Posterior vena cava (tissue), 2 donors: ENCODE measurements around the gene ARHGAP20. TPM values are rescaled to one million over a fixed set of nuclear protein-coding genes. Genes with fewer than 3 reads are reported as not detected.
"Not testable (repeated sequence)": the region's sequence is repeated elsewhere in the genome, so short reads cannot be mapped to it uniquely, and the experiment has no call there.

Experiments used
- DNase-seq: peaks from one replicate; pipeline ENCODE4 v3.0.0-alpha.2; 2020; ENCODE audit warnings: low spot score
- intact Hi-C, 2 donors: fragments of 100-400 bp; cut with DNase I; formaldehyde crosslinking; loops; one replicate each; pipeline versions ENCODE4 v1.14.1 to v1.14.2; 2022 to 2023
- total RNA-seq, 2 donors: library from RNA; stranded (reverse); fragmentation: NEBNext Ultra II Directional; extraction: Animal tissue kit (Norgen Biotek cat#: 25700); gene quantifications; one replicate each; pipeline ENCODE4 v1.2.1, GENCODE V29; 2021
- donor health status: DM: yes; HTN: yes; CAD: no.
- donor health status: DM: yes; HTN: yes; CAD: no.

ARHGAP20 gene
- total RNA-seq, 2 donors from 2014 or later = 8.6 TPM

DNA sequence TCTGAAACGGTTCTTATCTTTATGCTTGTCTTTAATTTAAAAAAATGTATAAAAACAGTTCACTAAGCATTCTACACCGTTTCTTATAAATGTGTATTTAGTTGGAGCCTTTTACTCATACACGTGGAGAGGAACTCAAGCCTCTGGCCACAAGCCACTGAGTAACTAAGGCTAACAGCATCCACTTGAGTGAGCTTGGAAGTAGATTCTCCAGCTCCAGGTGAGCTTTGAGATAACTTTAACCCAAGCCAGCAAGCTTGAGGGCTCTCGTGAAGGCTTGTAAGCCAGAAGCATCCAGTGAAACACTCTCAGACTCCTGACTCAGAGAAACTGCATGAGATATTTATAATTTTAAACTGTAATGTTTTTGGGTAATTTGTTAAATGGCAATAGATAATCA is 82.6 kb downstream of the ARHGAP20 start:
- intact Hi-C loops = no loop called here

DNA sequence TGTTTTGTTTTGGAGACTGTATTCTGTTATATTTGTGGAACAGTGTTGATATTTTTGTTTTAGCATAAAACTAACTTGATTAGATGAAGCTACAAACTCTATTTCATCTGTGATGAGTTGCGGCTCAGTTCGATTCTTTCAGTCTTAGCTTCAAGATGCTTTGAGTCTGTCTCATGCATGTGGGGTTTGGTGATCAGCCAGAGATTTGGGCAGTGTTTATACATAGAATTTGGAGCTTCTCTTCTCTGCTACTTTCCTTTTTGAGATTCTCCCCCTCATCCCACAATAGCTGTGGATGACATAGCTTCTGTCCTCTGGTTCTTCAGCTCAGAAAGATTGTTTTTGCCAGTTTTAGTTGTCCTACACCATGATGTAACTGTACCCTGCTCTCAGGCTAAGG is 90.4 kb downstream of the ARHGAP20 start:
- intact Hi-C loops = no loop called here
- DNase-seq = no peak

More for the DNA sequence above, 82.6 kb downstream of the ARHGAP20 start:
- no peak for DNase-seq

DNA sequence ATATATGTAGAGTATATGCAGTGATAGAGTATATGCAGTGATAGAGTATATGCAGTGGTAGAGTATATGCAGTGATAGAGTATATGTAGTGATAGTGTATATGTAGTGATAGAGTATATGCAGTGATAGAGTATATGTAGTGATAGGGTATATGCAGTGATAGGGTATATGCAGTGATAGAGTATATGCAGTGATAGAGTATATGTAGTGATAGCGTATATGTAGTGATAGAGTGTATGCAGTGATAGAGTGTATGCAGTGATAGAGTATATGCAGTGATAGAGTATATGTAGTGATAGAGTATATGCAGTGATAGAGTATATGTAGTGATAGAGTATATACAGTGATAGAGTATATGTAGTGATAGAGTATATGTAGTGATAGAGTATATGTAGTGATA is 92.9 kb downstream of the ARHGAP20 start:
- intact Hi-C loops, DNase-seq: not testable (repeated sequence)

DNA sequence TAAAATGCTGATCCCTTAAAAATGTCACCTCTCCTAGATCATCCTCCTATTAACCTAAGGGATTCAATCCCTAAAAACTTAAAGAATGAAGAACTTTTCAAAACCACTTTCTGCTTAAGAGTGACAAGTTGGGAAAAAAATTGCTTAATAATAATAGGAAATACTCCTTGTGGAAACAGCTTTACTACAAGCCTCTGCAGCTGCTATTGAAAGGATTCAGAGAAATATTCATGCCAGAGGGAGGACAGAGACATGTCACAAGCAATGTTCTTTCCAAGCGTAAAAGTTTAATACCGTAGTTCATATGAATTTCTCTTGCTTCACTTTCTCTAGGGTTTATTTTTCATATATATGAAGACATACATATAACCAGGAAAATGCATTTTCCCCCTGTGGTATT is 98.2 kb downstream of the ARHGAP20 start:
- intact Hi-C loops = no loop called here
- no peak for DNase-seq

DNA sequence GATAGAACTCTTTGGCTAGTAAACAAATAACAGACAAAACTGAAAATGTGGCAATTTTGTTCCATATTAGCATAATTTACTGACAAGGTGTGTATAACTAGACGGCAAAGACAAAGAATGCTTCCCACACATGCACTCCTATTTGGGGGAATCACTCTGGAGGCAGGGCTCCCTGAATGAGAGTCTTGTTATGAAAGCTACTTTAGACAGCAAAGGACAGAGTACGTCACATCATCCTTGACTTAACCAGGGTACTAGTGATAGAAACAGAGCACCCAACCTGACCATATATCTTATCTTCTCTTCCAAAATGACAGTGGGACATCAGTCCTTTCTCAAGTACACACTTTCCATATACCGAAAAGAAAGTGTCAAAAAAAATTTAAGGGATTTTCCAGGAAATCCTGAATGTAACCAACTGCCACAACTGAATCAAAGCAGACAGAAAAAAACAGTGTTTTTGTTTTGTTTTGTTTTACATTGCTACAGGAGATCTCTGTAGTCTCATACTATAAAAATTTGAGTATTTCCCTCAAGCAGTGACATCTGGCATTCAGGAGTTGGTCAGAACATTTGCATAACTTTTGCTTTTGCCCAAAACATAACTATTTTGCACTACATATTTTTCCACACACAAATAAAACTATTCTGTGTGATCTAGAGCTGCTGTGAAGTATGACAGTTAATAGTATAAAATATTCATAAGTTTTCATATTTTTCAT is 98.9 kb downstream of the ARHGAP20 start:
- intact Hi-C loops = no loop called here
- DNase-seq = no peak

DNA sequence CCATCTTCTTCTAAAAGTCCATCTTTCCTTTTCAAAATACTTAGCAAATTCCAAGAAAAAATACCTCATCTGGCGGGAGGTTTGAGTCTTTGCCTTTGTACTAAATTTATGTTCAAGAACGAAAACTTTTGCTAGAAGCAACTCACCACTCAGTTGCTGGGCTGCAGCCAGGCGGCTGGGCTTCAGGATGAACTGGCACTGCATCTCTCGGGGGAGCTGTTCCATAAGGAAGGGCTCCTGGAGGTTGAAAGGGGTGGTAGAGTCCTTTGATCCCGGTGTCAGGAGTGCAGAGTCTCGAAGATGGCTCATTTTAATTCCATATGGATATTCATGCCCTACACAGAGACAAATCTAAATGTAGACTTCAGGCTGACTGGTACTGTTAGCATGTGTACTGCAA is 105.8 kb downstream of the ARHGAP20 start:
- no peak for DNase-seq
- intact Hi-C loops = no loop called here

DNA sequence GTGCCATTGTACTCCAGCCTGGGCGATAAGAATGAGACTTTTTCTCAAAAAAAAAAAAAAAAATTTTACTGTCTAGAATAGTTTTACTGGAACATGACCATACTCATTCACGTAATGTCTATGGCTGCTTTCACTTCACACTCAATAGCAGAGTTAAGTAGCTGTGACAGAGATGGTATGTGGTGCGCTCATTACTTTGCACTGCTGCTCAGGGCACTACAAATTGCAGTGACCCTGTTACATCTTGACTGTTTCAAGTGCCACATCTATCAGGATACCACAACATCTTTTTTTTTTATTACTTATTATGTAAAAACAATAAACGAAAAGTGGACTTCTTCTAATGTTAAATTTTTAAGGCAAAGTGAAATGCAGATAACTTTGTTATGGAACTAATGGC is 110.3 kb downstream of the ARHGAP20 start:
- intact Hi-C loops = no loop called here
- DNase-seq = no peak

DNA sequence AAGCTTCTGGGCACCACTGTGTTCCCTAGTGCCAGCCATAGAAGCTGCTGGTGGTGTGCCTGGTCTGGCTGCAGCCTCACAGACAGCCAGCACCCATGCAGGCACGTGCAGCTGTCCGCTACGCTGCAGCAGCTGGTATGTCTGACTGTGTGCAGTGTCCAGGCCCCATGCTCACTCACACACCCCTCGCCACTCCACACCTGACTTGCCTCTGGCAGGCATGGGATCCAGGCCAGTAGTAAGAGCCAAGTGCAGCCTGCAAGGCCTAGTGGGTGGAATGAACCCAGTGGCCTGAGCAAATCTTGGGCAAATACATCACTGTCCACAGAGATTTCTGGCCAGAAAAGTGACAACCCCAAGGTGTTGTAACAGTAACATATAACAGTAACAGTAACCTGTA is 111.9 kb downstream of the ARHGAP20 start:
- no peak for DNase-seq

DNA sequence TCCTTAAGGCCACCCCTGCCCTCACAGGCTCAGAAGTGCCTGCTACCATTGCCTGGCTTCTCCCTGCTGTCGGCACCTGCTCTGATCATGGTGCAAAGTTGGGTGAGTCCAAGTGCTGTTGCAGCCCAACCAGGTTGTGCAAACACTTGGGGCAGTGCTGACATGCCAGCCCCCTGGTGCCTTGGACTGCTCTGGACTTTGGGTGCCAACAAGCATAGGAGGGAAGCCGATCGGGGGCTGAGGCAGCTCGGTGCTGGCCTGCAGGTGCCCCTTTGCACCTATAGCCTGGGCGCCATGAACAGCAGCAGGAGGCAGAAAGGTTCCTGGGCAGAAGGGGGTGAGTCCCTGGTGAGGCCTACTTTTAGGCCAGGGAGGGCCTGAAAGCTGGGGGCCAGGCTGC is 113.0 kb downstream of the ARHGAP20 start:
- DNase-seq = no peak
- intact Hi-C loops = no loop called here

More for the DNA sequence above, 111.9 kb downstream of the ARHGAP20 start:
- intact Hi-C loops = no loop called here

DNA sequence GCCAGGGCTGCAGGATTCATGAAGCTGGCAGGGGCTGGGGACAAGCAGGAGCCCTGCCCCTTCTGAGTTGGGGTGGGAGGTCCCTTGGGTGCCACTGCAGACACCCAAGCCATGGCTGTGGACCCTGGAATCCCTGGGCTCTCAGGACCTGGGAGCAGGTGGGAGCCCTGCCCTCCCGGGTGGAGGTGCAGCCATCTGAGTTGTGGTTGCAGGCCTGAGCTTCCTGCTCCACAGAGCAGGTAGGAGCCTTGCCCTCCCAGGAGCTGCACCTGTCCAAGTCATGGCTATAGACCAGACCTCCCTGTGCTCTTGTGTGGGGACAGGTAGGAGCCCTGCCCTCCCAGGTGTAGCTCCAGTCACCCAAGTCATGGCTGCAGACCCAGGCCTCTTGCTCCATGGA is 113.5 kb downstream of the ARHGAP20 start:
- DNase-seq = no peak
- intact Hi-C loops = no loop called here

DNA sequence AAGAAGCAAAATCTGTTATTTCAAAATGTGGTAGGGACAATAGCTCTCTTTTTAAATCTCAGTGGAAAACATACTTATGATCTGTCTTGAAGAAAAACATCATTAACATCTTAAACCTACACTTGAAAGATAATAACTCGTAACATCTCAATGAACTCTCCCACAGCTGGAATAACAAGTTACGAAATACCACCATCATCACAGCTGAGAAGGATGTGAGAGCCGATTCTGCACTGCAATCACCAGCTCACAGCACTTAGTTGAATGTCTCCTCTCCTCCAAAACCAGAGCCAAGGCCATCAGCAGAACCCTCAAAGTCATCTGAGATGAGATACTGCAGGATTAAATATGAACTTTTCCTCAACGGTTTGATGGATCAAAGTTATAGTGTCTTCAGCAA is 124.3 kb downstream of the ARHGAP20 start:
- intact Hi-C loops = no loop called here
- no peak for DNase-seq

DNA sequence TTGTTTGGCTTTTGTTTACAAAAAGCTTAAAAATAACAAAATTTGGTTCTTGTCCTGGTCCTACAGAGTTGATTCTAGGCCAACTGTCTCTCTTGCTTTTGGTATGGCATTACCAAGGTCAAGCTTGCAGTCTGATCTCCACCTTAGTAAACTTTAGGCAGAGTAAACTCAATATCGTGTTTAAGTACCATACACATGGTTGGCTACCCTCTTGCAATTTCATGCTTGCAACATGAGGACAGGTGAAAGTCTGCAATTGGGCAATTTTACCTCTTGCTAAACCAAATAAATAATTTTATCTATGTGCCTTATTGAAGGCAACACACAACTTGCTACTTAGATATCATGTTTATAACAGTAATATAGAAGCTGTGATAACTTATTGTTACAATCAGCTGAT is 125.1 kb downstream of the ARHGAP20 start:
- DNase-seq = no peak
- intact Hi-C loops = no loop called here

DNA sequence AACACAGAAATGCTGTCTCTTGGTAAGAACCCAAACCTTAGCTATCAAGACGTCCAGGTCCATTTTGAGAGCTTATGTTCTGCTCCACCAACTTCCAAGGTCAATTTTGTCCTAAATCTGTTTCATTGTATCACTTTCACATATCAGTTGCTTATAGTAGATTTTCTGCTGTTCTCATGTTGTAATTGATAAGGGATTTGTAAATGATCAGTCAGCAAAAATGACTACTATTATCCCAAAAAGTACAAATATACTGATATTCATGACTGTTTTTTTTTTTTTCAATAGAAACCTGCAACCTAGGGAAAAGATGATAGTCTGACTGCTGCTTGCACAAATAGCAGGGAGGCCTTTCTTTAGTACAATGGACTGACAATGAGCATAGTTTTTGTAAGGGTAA is 128.1 kb downstream of the ARHGAP20 start:
- intact Hi-C loops = no loop called here
- no peak for DNase-seq

DNA sequence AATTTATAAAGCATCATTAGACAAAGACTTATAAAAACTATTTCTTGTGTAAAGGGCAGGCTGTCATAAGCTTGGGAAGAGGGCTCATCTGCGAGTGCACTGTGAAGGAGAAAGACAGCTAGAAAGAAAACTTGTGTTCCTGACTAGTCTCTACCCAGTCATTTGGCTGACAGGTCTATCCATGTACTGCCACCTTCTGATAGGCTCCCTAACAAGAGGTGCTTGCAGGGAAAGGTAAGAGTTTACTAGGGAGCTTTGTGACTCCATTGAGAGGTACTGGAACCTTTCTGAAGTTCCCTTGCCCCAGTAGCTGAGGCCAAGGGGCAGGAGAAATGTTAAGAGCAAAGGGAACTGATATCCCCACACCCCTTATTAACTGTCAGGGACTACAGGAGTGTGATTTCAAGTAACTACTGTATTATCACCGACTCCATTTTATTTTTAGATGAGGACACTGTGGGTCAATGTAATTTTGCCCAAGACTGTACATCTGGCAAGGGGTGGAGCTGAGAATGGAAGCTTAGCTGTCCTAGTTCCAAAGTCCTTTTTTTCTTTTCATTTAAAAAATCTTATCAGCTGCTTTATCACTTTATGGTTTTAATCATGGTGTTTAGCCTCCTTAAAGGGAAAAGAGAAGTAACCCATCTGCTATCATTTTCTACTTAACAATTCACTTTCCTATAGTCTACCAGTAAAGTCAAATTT is 129.4 kb downstream of the ARHGAP20 start:
- intact Hi-C loops = no loop called here

DNA sequence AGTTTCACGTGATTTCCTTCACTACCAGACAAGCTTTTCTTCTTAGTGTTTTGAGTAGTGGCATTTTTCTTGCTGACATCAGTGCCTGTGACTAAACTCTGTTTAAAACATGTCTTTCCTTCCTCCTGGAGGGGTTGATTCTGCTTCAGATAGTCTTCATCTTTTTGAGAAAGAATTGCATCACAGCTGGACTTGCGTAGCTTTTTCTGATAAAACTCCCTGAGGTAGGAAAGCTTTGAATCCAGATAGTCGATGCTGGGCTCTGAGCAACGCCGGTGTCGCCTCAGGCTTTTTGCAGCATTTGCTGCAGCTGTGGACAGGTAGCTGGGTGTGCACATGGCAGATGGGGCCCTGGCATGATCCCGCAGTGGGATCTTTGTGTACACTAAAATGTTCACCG is 131.7 kb downstream of the ARHGAP20 start:
- no peak for DNase-seq
- intact Hi-C loops = no loop called here

More for the DNA sequence above, 129.4 kb downstream of the ARHGAP20 start:
- no peak for DNase-seq

DNA sequence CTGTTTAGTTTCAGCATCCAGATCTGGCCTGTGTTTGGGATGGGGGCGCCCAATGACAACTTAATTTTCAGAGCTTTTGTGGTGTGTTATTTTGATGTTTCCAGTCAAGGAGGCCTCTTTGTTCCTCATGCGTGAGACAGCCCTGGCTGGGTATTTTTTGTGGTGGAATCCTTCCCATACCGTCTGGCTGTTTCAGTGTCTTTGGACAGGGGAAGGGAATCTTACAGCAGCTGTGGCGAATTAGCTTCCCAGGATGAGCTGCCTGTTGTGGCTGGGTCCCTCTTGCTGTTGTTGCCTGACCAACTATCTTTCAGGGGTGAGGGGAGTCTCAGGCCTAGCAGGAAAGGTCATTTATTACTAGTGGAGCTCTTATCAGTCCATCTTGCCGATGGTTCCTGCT is 138.8 kb downstream of the ARHGAP20 start:
- intact Hi-C loops = no loop called here
- no peak for DNase-seq

DNA sequence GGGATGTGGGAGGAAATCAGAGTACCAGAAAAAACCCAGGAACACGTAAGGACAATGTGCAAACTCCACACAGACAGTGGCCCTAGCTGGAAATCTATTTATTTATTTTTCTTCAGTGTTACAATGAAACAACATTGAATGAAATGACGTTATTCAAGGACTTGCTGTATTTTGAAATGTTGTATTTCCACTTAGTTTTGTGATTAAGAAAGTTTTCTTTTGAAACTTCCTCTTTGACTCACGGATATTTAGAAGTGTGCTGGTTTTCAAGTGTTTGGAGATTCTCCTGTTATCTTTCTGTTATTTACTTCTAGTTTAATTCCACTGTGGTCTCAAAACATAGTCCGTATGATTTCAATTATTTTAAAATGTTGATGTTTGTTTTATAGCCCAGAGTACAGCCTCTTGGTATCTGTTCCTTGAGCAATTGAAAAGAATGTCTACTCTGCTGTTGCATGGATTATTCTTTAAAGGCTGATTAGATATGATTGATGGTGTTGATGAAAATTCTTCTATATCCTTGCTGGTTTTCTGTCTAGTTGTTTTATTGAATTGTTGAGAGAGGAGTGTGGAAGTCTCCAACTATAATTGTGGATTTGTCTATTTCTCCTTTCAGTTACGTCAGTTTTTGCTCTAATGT is 141.0 kb downstream of the ARHGAP20 start:
- intact Hi-C loops = no loop called here

DNA sequence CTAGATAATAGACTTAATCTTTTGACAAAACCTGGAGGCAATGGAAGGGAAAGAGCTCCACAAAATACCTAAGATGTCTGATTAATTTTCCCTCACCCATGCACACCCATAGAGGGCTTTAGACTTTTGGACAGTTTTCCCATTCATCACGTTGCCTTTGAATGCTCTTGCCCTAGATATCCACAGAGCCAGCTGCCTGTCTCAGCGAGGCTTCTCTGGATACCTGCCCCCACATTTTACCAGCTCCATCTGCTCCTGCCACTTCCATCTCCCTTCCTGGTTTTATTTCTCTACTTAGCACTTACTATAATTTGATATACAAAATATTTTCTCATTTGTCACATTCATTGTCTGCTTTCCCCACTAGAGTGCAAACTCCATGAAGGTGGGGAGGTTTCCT is 145.7 kb downstream of the ARHGAP20 start:
- no peak for DNase-seq
- intact Hi-C loops = no loop called here

More for the DNA sequence above, 141.0 kb downstream of the ARHGAP20 start:
- no peak for DNase-seq

DNA sequence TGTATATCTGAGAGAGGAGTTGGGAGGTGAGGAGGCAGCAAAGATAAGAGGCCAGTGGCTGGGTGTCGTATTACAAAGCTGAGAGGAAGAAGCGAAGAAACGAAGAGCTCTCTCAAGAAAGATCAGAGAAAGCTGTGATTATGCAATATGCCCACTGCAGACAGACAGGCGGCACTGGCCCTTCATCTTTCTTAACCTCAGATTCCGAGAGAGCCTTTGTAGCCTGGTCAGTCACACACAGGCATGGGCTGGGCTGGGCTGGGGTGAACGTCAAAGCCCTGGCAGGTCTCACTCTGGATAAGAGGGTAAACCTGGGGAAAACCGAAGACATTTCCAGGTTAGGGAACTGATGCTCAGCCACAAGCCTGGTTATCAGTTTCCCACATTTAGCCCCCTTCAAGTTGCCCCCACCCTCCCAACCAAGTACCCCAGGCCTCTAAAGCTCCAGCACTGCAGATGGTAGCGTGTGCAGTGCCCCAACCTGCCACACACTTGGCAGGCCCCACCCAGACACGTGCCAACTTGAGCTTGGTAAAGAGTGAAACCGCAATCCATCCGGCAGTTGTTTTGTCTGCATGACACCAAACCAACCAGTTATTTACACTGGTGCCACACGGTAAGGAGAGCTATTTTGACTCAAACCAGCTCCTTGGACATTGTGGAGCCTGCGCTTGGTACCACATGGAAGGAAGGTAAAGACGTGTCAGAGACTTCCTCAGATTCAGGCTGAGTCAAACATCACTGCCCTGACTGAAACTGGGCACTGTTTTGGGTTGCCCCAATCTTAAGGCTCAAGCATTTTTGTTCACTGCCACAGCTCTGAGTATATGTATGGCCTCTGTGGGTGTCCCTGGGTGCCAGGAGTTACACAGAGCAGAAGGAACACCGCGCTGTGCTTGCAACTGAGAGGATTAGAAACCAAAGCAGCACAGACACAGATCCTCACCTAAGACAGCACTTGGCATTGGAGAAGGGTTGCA is 146.6 kb downstream of the ARHGAP20 start:
- no peak for DNase-seq
- intact Hi-C loops = no loop called here
